ENCODE results near the gene GCAT.

DNA sequence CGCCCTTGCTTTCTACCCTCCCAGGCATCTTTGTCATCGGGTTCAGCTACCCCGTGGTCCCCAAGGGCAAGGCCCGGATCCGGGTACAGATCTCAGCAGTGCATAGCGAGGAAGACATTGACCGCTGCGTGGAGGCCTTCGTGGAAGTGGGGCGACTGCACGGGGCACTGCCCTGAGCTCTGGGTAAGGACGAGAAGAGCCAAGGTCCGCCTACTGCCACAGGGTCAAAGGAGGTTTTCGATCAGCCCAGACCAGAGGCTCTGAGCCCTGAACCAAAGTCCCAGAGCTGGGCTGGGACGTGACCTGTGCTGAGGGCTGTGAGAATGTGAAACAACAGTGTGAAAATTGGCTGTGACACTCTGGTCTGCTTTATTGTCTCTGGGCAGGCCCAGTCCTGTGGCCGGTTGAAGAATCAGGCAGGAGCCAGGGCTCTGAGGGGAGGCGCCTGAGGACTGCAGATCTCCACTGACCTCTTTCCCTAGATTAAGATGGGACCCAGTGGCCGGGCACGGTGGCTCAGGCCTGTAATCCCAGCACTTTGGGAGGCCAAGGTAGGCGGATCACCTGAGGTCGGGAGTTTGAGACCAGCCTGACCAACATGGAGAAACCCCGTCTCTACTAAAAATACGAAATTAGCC is 8.9 kb downstream of the GCAT start:
- TF ChIP-seq NFRKB (IDR thresholded peaks at IDR 0.05) = no peak
- TF ChIP-seq SP1 (IDR thresholded peaks at IDR 0.05) = no peak

All from HEK293T (cell line).